Measurements from ENCODE around the gene GAD2.

The GAD2 gene

GRCh38 chr10:26274391-26274790 lies 57.8 kb downstream of the GAD2 start:
- no peaks in the 10 kb centered on the region for H3K36me3 ChIP-seq (ENCODE audit: insufficient read depth, low read length)
- no peak overlapping the region for H3K27ac ChIP-seq (ENCODE audit: low read depth, low read length)
- H3K9ac ChIP-seq (ENCODE audit: low read length): no peak overlapping the region
- peaks cover 3% of the 10 kb centered on the region for H3K4me1 ChIP-seq (ENCODE audit: insufficient read depth, low read length)
- H3K27me3 ChIP-seq (ENCODE audit: control insufficient read depth in 1 of 2, insufficient read depth in 2 of 2, low read length in 2 of 2): no peaks in the 10 kb centered on the region
- no peak overlapping the region for H3K4me3 ChIP-seq (ENCODE audit: low read depth in 1 of 2, low read length in 2 of 2)
- no peaks in the 10 kb centered on the region for H3K9me3 ChIP-seq (ENCODE audit: low read length)

DNA sequence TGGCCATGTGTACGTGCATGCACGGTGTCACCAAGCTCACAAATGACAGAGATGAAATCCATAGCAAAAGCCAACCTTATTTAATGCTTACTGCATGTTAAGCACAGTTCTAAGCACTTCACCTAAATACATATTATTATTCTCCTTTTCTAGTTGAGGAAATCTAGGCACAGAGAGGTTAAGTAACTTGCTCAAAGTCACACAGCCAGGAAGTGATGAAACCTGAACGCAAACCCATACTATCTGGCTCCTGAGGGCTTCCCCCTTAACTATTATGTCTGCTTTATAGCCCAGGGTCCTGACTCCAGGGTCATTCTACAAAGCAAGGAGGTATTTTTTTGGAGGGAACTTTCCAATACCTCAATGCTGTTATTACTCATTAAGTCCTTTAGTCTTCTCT lies 61.7 kb downstream of the GAD2 start:
- Histone ChIP-seq H3K9ac (ENCODE audit: low read length) (no peak overlapping the region), H3K36me3 (ENCODE audit: insufficient read depth, low read length) (no peaks in the 10 kb centered on the region), H3K9me3 (ENCODE audit: low read length) (no peaks in the 10 kb centered on the region), H3K27ac (ENCODE audit: low read depth, low read length) (no peak overlapping the region), H3K4me1 (ENCODE audit: insufficient read depth, low read length) (no peaks in the 10 kb centered on the region), H3K27me3 (ENCODE audit: control insufficient read depth in 1 of 2, insufficient read depth in 2 of 2, low read length in 2 of 2) (no peaks in the 10 kb centered on the region), H3K4me3 (ENCODE audit: low read depth in 1 of 2, low read length in 2 of 2) (no peak overlapping the region)

DNA sequence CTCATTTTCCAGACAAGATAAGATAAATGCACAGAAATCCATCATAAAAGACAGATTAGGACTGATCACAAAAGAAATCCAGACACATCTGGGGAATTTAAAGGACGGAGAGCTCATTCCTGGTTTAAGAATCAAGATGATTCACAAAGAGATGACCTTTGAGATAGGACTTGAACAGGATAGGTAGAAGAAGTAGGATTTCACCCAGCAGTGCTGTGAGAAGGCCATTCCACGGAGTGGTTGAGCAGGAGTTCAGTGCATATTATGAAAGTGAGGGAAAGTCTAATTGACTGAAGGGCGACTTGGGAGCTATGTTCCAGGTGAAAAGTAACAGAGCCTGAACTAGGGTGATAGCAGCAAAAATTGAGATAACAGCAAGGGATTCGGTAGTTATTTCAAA lies 73.7 kb downstream of the GAD2 start:
- Histone ChIP-seq H3K9ac (ENCODE audit: low read length) (no peak overlapping the region), H3K36me3 (ENCODE audit: insufficient read depth, low read length) (no peaks in the 10 kb centered on the region), H3K27ac (ENCODE audit: low read depth, low read length) (no peak overlapping the region), H3K9me3 (ENCODE audit: low read length) (no peaks in the 10 kb centered on the region), H3K27me3 (ENCODE audit: control insufficient read depth in 1 of 2, insufficient read depth in 2 of 2, low read length in 2 of 2) (no peaks in the 10 kb centered on the region), H3K4me1 (ENCODE audit: insufficient read depth, low read length) (no peaks in the 10 kb centered on the region), H3K4me3 (ENCODE audit: low read depth in 1 of 2, low read length in 2 of 2) (no peak overlapping the region)

DNA sequence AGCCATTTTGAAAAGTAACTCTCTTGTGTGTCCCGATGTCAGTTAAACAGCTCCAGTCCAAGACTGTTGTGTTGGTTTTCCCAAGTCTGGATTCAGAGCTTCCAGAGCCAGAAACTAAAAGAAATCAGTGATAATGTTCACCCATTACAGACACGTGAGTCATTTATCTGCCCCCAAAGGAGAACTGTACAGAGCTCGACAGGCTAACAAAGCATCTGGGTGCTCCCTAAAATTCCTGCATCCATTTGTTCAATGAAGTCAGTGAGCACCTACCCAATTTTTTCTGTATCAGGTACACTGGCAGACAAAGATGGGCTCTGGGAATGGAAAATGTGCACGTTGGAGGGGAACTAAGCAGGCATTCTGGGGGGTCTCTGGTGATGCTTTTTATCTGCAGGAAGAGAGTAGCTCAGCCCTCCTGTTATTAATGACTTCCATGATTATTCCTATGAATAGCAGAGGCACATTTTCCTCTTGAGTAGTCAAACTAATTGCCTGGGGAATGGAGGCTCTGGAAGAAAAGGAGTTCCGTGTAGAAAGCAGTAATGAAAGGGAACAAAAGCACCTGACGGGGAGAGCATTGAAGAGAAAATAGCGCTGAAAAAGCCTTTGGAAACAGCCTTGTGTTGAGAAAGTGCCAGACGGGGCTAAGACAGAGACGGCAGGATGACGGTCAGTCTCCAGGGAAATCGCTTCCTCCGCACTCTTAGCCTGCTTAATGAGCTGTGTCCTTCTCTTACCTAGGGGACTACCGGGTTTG lies 75.3 kb downstream of the GAD2 start:
- no peaks in the 10 kb centered on the region for H3K4me1 ChIP-seq (ENCODE audit: insufficient read depth, low read length)
- no peak overlapping the region for H3K27ac ChIP-seq (ENCODE audit: low read depth, low read length)

GRCh38 chr10:26296360-26296759 lies 79.8 kb downstream of the GAD2 start:
- no peaks in the 10 kb centered on the region for H3K36me3 ChIP-seq (ENCODE audit: insufficient read depth, low read length)
- no peaks in the 10 kb centered on the region for H3K9me3 ChIP-seq (ENCODE audit: low read length)
- H3K9ac ChIP-seq (ENCODE audit: low read length): no peak overlapping the region
- no peak overlapping the region for H3K27ac ChIP-seq (ENCODE audit: low read depth, low read length)
- H3K4me1 ChIP-seq (ENCODE audit: insufficient read depth, low read length): no peaks in the 10 kb centered on the region
- no peak overlapping the region for H3K4me3 ChIP-seq (ENCODE audit: low read depth in 1 of 2, low read length in 2 of 2)
- no peaks in the 10 kb centered on the region for H3K27me3 ChIP-seq (ENCODE audit: control insufficient read depth in 1 of 2, insufficient read depth in 2 of 2, low read length in 2 of 2)

More for the DNA sequence above, 75.3 kb downstream of the GAD2 start:
- H3K36me3 ChIP-seq (ENCODE audit: insufficient read depth, low read length): no peaks in the 10 kb centered on the region
- no peaks in the 10 kb centered on the region for H3K27me3 ChIP-seq (ENCODE audit: control insufficient read depth in 1 of 2, insufficient read depth in 2 of 2, low read length in 2 of 2)
- no peak overlapping the region for H3K9ac ChIP-seq (ENCODE audit: low read length)
- H3K9me3 ChIP-seq (ENCODE audit: low read length): no peaks in the 10 kb centered on the region
- H3K4me3 ChIP-seq (ENCODE audit: low read depth in 1 of 2, low read length in 2 of 2): no peak overlapping the region

DNA sequence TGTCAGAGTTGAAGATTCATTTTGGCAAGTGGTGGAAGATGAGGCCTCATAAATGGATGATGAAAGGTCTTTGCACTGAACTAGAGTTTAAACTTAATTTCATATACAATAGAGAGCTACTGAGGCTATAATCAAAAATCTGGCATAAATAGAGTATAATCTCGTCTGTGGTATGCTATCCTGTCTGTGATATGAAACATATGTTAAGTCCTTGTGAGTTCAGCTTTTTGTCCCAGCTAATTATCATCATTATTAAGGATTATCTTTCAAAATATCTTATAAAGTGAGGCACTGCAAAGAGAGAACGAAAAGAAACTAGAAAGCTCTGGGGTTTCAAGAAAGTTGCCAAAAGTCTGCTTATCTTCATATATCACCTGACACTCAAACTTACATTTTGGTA lies 83.4 kb downstream of the GAD2 start:
- H3K4me3 ChIP-seq (ENCODE audit: low read depth in 1 of 2, low read length in 2 of 2): no peak overlapping the region
- H3K9ac ChIP-seq (ENCODE audit: low read length): no peak overlapping the region
- H3K27ac ChIP-seq (ENCODE audit: low read depth, low read length): no peak overlapping the region
- H3K36me3 ChIP-seq (ENCODE audit: insufficient read depth, low read length): no peaks in the 10 kb centered on the region
- H3K4me1 ChIP-seq (ENCODE audit: insufficient read depth, low read length): no peaks in the 10 kb centered on the region
- no peaks in the 10 kb centered on the region for H3K9me3 ChIP-seq (ENCODE audit: low read length)
- H3K27me3 ChIP-seq (ENCODE audit: control insufficient read depth in 1 of 2, insufficient read depth in 2 of 2, low read length in 2 of 2): no peaks in the 10 kb centered on the region

- Histone ChIP-seq H3K36me3 (ENCODE audit: insufficient read depth, low read length) (no peaks in the 10 kb centered on the region), H3K4me3 (ENCODE audit: low read depth in 1 of 2, low read length in 2 of 2) (no peak overlapping the region), H3K9me3 (ENCODE audit: low read length) (no peaks in the 10 kb centered on the region), H3K9ac (ENCODE audit: low read length) (no peak overlapping the region), H3K27ac (ENCODE audit: low read depth, low read length) (no peak overlapping the region), H3K4me1 (ENCODE audit: insufficient read depth, low read length) (no peaks in the 10 kb centered on the region), H3K27me3 (ENCODE audit: control insufficient read depth in 1 of 2, insufficient read depth in 2 of 2, low read length in 2 of 2) (no peaks in the 10 kb centered on the region)
Observed at GRCh38 chr10:26303366-26303765, 86.8 kb downstream of the GAD2 start.

DNA sequence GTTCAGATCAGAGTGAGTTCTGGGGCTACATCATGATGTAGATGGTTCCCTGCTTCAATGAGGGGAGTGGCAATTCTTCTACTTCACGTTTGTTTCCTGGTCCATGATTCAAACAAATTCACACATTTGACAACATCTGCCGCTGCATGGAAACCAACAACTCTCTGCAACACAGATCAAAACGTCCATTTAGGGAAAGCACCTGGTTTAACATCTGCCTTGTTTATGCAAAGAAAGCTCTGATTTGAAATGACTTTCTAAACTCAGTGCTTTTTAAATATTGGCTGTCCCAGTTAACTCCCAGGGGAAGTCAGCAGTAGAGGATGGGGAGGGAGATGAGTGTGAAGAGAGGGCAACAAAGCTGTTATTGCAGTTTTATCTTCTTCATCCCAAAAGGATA lies 93.8 kb downstream of the GAD2 start:
- Histone ChIP-seq H3K36me3 (ENCODE audit: insufficient read depth, low read length) (no peaks in the 10 kb centered on the region), H3K4me3 (ENCODE audit: low read depth in 1 of 2, low read length in 2 of 2) (no peak overlapping the region), H3K27ac (ENCODE audit: low read depth, low read length) (no peak overlapping the region), H3K4me1 (ENCODE audit: insufficient read depth, low read length) (no peaks in the 10 kb centered on the region), H3K9ac (ENCODE audit: low read length) (no peak overlapping the region), H3K27me3 (ENCODE audit: control insufficient read depth in 1 of 2, insufficient read depth in 2 of 2, low read length in 2 of 2) (no peaks in the 10 kb centered on the region), H3K9me3 (ENCODE audit: low read length) (no peaks in the 10 kb centered on the region)

GRCh38 chr10:26311383-26311940 lies 94.9 kb downstream of the GAD2 start:
- no peaks in the 10 kb centered on the region for H3K4me1 ChIP-seq (ENCODE audit: insufficient read depth, low read length)
- no peaks in the 10 kb centered on the region for H3K27me3 ChIP-seq (ENCODE audit: control insufficient read depth in 1 of 2, insufficient read depth in 2 of 2, low read length in 2 of 2)
- no peaks in the 10 kb centered on the region for H3K36me3 ChIP-seq (ENCODE audit: insufficient read depth, low read length)
- H3K9me3 ChIP-seq (ENCODE audit: low read length): no peaks in the 10 kb centered on the region
- no peak overlapping the region for H3K9ac ChIP-seq (ENCODE audit: low read length)
- no peak overlapping the region for H3K4me3 ChIP-seq (ENCODE audit: low read depth in 1 of 2, low read length in 2 of 2)
- H3K27ac ChIP-seq (ENCODE audit: low read depth, low read length): no peak overlapping the region

DNA sequence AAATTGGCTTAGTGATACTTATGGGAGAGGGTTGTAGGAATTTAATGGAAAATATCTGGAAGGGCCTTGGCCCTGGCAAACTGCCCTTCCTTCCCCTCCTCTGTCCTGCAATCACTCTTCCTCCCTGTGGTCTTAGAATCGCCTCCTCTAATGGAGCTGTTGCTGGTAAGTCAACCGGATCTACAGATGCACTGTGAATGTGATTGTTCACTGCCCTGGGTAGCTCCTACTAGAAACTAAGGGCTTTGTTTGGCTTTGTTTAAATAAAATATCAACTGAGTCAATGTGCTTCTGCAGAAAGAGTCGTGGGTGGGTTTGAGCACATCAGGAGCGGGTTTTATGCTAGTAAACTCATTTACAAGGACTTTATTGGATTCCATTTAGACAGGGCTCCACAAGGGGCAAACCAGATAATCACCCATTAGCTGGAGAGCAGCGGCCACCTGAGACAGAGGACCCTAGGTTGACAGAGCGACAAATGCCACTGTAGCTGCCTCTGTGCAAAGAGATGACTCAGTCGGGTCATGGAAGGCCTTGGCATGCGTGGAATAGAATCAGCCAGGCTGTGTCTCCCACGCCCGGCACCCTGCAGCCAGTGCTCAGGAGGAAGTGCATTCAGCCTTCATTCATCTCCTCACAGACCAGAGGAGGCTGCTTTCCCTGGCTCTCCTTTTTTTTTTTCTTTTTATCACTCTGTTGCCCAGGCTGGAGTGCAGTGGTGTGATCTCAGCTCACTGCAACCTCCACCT lies 97.9 kb downstream of the GAD2 start:
- H3K27ac ChIP-seq (ENCODE audit: low read depth, low read length): no peak overlapping the region
- H3K9me3 ChIP-seq (ENCODE audit: low read length): no peaks in the 10 kb centered on the region
- H3K27me3 ChIP-seq (ENCODE audit: control insufficient read depth in 1 of 2, insufficient read depth in 2 of 2, low read length in 2 of 2): no peaks in the 10 kb centered on the region
- no peak overlapping the region for H3K9ac ChIP-seq (ENCODE audit: low read length)
- H3K4me1 ChIP-seq (ENCODE audit: insufficient read depth, low read length): no peaks in the 10 kb centered on the region
- no peaks in the 10 kb centered on the region for H3K36me3 ChIP-seq (ENCODE audit: insufficient read depth, low read length)
- H3K4me3 ChIP-seq (ENCODE audit: low read depth in 1 of 2, low read length in 2 of 2): no peak overlapping the region

DNA sequence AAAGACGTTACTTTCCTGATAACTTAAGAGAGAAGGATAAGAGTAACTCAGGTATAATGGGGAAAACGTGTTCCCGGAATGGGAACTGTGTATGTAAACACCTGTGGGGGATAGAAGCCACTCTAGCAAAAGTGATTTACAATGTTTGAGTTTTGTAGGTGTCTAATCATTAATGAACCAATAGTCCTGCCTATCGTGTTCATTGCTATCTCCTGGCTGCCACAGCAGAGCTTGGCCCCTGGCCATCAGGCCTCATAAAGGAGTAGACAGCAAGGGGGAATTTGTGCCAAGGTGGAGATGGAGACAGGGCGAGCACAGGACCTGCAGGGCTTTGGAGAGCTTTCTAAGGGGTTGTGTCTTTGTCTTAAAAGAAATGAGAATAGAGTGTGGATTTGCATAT lies 102.1 kb downstream of the GAD2 start:
- H3K27ac ChIP-seq (ENCODE audit: low read depth, low read length): no peak overlapping the region
- H3K36me3 ChIP-seq (ENCODE audit: insufficient read depth, low read length): no peaks in the 10 kb centered on the region
- no peaks in the 10 kb centered on the region for H3K4me1 ChIP-seq (ENCODE audit: insufficient read depth, low read length)
- no peak overlapping the region for H3K9ac ChIP-seq (ENCODE audit: low read length)
- H3K27me3 ChIP-seq (ENCODE audit: control insufficient read depth in 1 of 2, insufficient read depth in 2 of 2, low read length in 2 of 2): no peaks in the 10 kb centered on the region
- H3K4me3 ChIP-seq (ENCODE audit: low read depth in 1 of 2, low read length in 2 of 2): no peak overlapping the region
- no peaks in the 10 kb centered on the region for H3K9me3 ChIP-seq (ENCODE audit: low read length)

Measured in muscle layer of colon (tissue), 2 donors.